Myocyte (in vitro differentiated cells): ENCODE measurements around the gene KMT5B. TPM values are rescaled to one million over a fixed set of nuclear protein-coding genes. Genes with fewer than 3 reads are reported as not detected.

Source experiments
- DNase-seq: peaks from one replicate; pipeline ENCODE4 v3.0.0-alpha.2; 2012; ENCODE audit warnings: low read depth
- total RNA-seq: library from RNA; depleted of rRNA; stranded (reverse); fragments of >200 nt; gene quantifications from 2 replicates; pipeline ENCODE4 v1.2.3, GENCODE V29; 2014

Gene KMT5B
- total RNA-seq, 1 donor from 2014 or later: 42.3 TPM

GRCh38 chr11:68186061-68186460 lies 27.0 kb downstream of the KMT5B start:
- no peak for DNase-seq

- no peak for DNase-seq
Measured at GRCh38 chr11:68181719-68182451, 31.2 kb downstream of the KMT5B start.

- no peak for DNase-seq
Measured at GRCh38 chr11:68179847-68180246, 33.2 kb downstream of the KMT5B start.

GRCh38 chr11:68177877-68178276 lies 35.2 kb downstream of the KMT5B start:
- DNase-seq: no peak

GRCh38 chr11:68173926-68174325 lies 39.2 kb downstream of the KMT5B start:
- DNase-seq: no peak

- DNase-seq: no peak
Measured at GRCh38 chr11:68169442-68169841, 43.7 kb downstream of the KMT5B start.

- DNase-seq: no peak
Measured at GRCh38 chr11:68168694-68169093, 44.4 kb downstream of the KMT5B start.

GRCh38 chr11:68167474-68167873 lies 45.6 kb downstream of the KMT5B start:
- no peak for DNase-seq

GRCh38 chr11:68166969-68167368 lies 46.1 kb downstream of the KMT5B start:
- DNase-seq: no peak

GRCh38 chr11:68165601-68166000 lies 47.5 kb downstream of the KMT5B start:
- no peak for DNase-seq

GRCh38 chr11:68164437-68164836 lies 48.7 kb downstream of the KMT5B start:
- no peak for DNase-seq

- no peak for DNase-seq
Measured at GRCh38 chr11:68163691-68164090, 49.4 kb downstream of the KMT5B start.

- DNase-seq: no peak
Measured at GRCh38 chr11:68160100-68160695, 52.9 kb downstream of the KMT5B start.

- DNase-seq: no peak
Measured at GRCh38 chr11:68159665-68160064, 53.4 kb downstream of the KMT5B start.

- DNase-seq: no peak
Measured at GRCh38 chr11:68159161-68159560, 53.9 kb downstream of the KMT5B start.

GRCh38 chr11:68158580-68158979 lies 54.5 kb downstream of the KMT5B start:
- DNase-seq: no peak

- no peak for DNase-seq
Measured at GRCh38 chr11:68153742-68154141, 59.4 kb downstream of the KMT5B start.

- DNase-seq: no peak
Measured at GRCh38 chr11:68150037-68150436, 63.1 kb downstream of the KMT5B start.

GRCh38 chr11:68149417-68149816 lies 63.7 kb downstream of the KMT5B start:
- no peak for DNase-seq

- DNase-seq: no peak
Measured at GRCh38 chr11:68148879-68149278, 64.2 kb downstream of the KMT5B start.

- DNase-seq: no peak
Measured at GRCh38 chr11:68148071-68148805, 64.9 kb downstream of the KMT5B start.

- DNase-seq: peak; percentile 60
Measured at GRCh38 chr11:68146704-68147474, 66.2 kb downstream of the KMT5B start.
